ENCODE data around the gene AHCTF1. TPM values are rescaled to one million over a fixed set of nuclear protein-coding genes. Genes with fewer than 3 reads are reported as not detected.

Gene AHCTF1
- total and polyA plus RNA-seq, 12 donors: 10.0 to 42.6 (median 27.9) TPM

DNA sequence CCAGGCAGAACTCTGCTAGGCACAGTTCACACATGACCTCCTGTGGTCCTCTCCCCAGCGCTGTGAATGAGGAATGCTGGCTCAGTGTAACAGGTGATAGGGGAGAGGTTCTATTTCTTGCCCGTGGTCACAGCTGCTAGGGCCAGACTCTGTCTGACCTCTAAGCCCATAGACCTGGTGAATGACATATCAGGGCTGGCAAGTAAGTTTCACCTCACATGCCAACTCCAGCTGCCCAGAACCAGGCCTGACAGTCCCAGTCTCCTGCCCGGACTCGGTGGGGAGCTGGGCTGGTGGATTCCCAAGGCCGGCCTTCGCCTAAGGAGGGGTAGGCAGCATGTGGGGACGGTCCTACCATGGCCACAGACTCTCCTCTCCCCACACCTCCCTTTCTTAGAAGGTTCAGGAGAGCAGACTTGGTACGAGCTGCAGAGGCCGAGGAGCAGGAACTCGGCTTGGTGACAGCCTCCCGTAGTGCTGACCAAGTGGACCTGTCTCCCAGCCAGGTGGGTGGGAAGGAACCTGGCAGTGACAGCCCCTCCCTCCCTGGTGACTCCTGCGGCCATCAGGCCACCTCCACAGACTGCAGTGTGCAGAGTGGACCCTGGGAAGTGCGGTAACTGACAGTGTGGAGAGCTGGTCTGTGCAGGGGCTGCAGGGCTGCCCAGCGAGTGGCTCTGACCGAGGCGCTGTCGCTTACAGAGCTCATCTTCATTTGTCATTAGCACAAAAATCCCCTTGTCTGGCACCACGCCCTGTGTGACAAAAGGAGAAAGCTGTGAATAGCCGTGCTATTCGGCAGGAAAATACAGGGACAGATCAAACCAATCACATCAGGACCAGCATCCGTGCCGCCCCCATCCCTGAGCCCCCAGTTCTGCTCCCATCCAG lies 132.9 kb downstream of the AHCTF1 start:
- Histone ChIP-seq H3K27ac (no peak overlapping the region), H3K27me3 (no peaks in the 10 kb centered on the region), H3K9me3 (replicated peaks in 1 of 3) (no peaks in the 10 kb centered on the region), H3K4me1 (replicated peaks in 1 of 2) (no peaks in the 10 kb centered on the region), H3K36me3 (replicated peaks in 1 of 2) (no peaks in the 10 kb centered on the region), H3K4me3 (no peak overlapping the region)
- 70 to 81% (median 77%) methylated on average over 15 to 22 of the region's 22 CpGs for WGBS, 4 donors
- TF ChIP-seq POLR2A (IDR thresholded peaks at IDR 0.05): no peak
- TF ChIP-seq, protein P1, sequence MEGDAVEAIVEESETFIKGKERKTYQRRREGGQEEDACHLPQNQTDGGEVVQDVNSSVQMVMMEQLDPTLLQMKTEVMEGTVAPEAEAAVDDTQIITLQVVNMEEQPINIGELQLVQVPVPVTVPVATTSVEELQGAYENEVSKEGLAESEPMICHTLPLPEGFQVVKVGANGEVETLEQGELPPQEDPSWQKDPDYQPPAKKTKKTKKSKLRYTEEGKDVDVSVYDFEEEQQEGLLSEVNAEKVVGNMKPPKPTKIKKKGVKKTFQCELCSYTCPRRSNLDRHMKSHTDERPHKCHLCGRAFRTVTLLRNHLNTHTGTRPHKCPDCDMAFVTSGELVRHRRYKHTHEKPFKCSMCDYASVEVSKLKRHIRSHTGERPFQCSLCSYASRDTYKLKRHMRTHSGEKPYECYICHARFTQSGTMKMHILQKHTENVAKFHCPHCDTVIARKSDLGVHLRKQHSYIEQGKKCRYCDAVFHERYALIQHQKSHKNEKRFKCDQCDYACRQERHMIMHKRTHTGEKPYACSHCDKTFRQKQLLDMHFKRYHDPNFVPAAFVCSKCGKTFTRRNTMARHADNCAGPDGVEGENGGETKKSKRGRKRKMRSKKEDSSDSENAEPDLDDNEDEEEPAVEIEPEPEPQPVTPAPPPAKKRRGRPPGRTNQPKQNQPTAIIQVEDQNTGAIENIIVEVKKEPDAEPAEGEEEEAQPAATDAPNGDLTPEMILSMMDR (IDR thresholded peaks at IDR 0.05): no peak
- no peak for DNase-seq
- intact Hi-C loops (cut with DNase I): no loop called here

DNA sequence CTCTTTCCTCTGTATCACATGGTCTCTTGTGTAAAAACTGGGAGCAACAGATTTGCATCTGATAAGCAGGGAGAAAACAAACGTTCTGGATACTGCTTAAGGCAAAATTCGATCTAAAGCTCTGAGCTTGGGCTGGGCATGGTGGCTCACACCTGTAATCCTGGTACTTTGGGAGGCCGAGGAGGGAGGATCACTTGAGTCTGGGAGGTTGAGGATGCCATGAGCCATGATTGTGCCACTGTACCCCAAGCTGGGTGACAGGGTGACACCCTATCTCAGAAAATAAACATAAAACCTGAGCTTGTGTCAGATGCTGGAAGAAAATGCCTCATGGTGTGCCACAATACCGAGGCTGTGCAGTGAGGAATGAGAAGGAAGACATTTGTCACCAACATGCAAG lies 133.6 kb downstream of the AHCTF1 start:
- Histone ChIP-seq H3K27ac (no peak overlapping the region), H3K27me3 (no peaks in the 10 kb centered on the region), H3K36me3 (replicated peaks in 1 of 2) (no peaks in the 10 kb centered on the region), H3K4me1 (replicated peaks in 1 of 2) (no peaks in the 10 kb centered on the region), H3K9me3 (replicated peaks in 1 of 3) (no peaks in the 10 kb centered on the region), H3K4me3 (no peak overlapping the region)
- intact Hi-C loops (cut with DNase I): no loop called here
- DNase-seq: no peak
- TF ChIP-seq, protein P1 (IDR thresholded peaks at IDR 0.05): no peak
- no peak for TF ChIP-seq POLR2A (IDR thresholded peaks at IDR 0.05)
- WGBS, 4 donors: 62 to 75% (median 68%) methylated on average over 4 of the region's 4 CpGs

DNA sequence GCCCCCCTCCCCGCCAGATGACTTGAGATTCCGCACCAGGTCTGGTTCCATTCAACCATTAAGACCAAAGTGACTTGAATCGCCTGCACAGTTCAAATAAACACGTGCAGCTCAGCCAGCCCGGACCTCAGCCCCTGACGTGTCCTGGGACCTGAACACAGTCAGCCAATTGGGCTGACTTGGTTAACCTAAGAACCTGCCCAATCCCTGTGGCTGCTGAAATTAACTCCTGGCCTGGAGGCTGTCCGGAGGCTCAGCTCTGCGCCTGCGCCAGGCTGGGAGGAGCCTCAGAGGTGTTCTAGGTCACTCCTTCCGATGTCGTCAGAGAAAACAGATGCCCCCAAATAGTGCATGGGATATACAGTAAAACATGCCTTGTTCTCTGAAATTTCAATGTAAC lies 134.2 kb downstream of the AHCTF1 start:
- no peaks in the 10 kb centered on the region for H3K4me1 ChIP-seq (replicated peaks in 1 of 2)
- intact Hi-C loops (cut with DNase I): no loop called here
- WGBS, 4 donors: 73 to 90% (median 84%) methylated on average over 7 to 11 of the region's 11 CpGs
- no peak overlapping the region for H3K27ac ChIP-seq
- no peaks in the 10 kb centered on the region for H3K9me3 ChIP-seq (replicated peaks in 1 of 3)
- DNase-seq: no peak
- no peak overlapping the region for H3K4me3 ChIP-seq
- no peaks in the 10 kb centered on the region for H3K36me3 ChIP-seq (replicated peaks in 1 of 2)
- H3K27me3 ChIP-seq: no peaks in the 10 kb centered on the region
- TF ChIP-seq, protein P1 (IDR thresholded peaks at IDR 0.05): no peak
- TF ChIP-seq POLR2A (IDR thresholded peaks at IDR 0.05): no peak

DNA sequence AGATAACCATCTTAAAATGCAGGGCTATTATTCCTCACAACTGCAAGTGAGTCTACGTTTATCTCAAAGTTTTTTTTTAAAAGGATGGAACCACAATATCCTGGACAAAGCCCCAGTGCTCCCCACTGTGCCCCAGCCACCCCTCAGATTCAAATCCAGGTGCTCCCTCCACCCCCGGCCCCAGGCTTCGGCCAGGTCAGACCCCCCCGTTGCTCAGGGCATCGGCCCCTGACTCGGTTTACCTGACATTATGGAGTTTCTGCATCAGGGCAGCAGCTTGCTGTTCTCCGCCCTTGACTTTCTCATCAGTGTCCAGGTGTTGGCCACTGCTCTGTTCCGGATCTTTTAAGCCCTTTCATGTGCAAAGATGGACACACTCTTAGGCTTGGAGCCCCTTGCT lies 134.6 kb downstream of the AHCTF1 start:
- DNase-seq: no peak
- no peaks in the 10 kb centered on the region for H3K27me3 ChIP-seq
- no peaks in the 10 kb centered on the region for H3K9me3 ChIP-seq (replicated peaks in 1 of 3)
- H3K36me3 ChIP-seq (replicated peaks in 1 of 2): no peaks in the 10 kb centered on the region
- no peaks in the 10 kb centered on the region for H3K4me1 ChIP-seq (replicated peaks in 1 of 2)
- no peak overlapping the region for H3K4me3 ChIP-seq
- H3K27ac ChIP-seq: no peak overlapping the region
- TF ChIP-seq, protein P1 (IDR thresholded peaks at IDR 0.05): no peak
- no peak for TF ChIP-seq POLR2A (IDR thresholded peaks at IDR 0.05)
- intact Hi-C loops (cut with DNase I): no loop called here
- 78 to 85% (median 79%) methylated on average over 7 to 8 of the region's 8 CpGs for whole genome bisulfite sequencing, 4 donors

All from adrenal gland (tissue), 12 donors.